Activated T-cell treated with anti-CD3 and anti-CD28 coated beads, Interleukin-2, amount 50 U/mL, for 24 hours (primary cell): ENCODE results near the gene WAC.

ENCODE experiments used
- DNase-seq: peaks from one replicate; pipeline ENCODE4 v3.0.0-alpha.2; 2020
- H3K27ac Mint-ChIP-seq: 2 replicates; pipeline ENCODE4 v1.8.0; 2020; ENCODE audit warnings: mild to moderate bottlenecking, mixed read lengths
- H3K27me3 Mint-ChIP-seq: 2 replicates; pipeline ENCODE4 v1.8.0; 2020; ENCODE audit warnings: mixed read lengths
- H3K36me3 Mint-ChIP-seq: 2 replicates; pipeline ENCODE4 v1.8.0; 2020; ENCODE audit warnings: low read depth, mixed read lengths
- H3K4me1 Mint-ChIP-seq: 2 replicates; pipeline ENCODE4 v1.8.0; 2020; ENCODE audit warnings: low read depth, mixed read lengths
- H3K4me3 Mint-ChIP-seq: 2 replicates; pipeline ENCODE4 v1.8.0; 2020; ENCODE audit warnings: mild to moderate bottlenecking, moderate library complexity, mixed read lengths
- H3K9me3 Mint-ChIP-seq: 2 replicates; pipeline ENCODE4 v1.8.0; 2020; ENCODE audit warnings: mixed read lengths

Gene WAC

DNA sequence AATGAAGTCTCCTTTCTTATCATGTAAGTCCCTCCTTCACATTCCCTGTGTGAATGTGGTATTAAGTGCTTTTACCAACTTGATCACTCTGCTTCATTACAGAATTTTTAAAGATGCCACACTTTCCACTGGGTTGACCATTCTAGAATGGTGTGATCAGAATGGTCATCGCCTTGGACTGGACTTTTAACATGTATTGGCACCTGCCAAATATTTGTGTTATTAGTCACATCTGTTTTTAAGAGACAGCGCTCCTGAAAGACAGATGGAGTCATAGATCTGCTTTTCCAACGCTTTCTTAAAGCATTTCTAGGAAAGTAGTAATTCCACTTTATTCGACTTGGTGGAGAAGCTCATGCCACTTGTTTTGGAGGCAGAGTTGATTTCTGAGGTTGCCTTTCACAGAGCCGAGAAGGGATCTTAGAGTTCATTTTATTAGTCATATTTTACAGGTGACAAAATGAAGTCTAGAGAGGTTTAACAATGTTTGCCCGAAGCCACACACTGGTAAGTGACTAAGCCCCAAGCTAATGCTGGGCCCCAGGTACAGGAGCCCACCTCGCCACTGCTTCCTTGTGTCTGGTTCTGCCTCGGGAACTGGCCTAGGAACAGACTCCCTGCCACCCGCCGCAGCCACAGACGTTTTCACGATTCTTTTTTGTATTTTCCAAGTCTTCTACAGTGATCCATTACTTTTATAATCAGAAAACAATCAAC is 134.0 kb downstream of the WAC start:
- H3K4me3 Mint-ChIP-seq, result no peak overlapping the region
- H3K36me3 Mint-ChIP-seq, result no peaks in the 10 kb centered on the region
- H3K4me1 Mint-ChIP-seq, result peaks cover 18% of the 10 kb centered on the region
- H3K9me3 Mint-ChIP-seq, result no peaks in the 10 kb centered on the region
- H3K27ac Mint-ChIP-seq, result no peak overlapping the region
- H3K27me3 Mint-ChIP-seq, result peaks cover 83% of the 10 kb centered on the region
- no peak for DNase-seq

- Mint-ChIP-seq H3K36me3 (no peaks in the 10 kb centered on the region), H3K4me1 (peaks cover 18% of the 10 kb centered on the region), H3K4me3 (peak overlapping the region; percentile 74), H3K27ac (no peak overlapping the region), H3K9me3 (no peaks in the 10 kb centered on the region), H3K27me3 (peaks cover 85% of the 10 kb centered on the region)
- DNase-seq, result peak; percentile 74
Observed at GRCh38 chr10:28668363-28669226, 135.7 kb downstream of the WAC start.

DNA sequence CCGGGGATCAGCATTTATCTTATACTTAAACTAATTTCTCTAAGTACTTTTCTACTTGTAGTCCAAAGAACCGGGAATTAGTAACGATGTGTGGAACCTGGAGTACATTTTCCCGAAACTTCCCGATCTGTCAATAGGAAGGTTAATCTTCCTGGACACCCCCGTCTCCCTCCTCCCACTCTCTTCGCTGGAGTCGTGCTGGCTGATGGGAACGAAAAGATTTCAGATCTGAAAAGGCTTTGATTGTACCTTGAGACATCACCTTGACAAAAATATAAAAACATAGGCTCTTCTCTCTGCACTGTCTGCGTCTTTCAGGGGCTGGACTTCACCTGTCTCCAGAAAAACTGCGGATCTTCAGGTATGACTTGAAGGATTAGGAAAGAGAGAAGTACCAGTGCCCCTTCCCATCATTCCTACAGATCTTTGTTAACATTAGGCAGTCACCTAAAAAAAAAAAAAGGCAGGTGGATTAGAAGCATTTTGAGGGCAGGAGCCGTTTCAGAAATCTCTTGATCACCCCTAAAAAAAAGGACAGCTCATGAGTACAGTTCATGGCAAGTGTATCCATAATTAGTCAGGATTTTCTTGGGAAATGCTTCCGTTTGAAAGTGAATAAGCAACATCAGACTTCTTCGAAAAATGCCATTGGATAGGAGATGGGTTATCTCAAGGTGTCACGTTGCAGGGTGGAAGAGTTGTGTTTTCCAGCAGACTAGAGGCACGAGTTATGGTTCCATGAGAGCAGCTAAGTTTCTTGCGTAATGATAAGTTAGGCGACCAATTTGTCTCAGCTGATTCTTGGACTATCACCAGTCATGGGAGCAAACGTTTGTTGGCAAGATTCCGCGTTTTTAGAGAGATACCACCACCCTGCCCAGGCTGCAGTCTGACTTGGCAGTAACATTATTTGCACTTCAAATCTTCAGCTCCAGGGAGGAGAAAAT is 136.6 kb downstream of the WAC start:
- Mint-ChIP-seq H3K27me3 (peaks cover 85% of the 10 kb centered on the region), H3K36me3 (no peaks in the 10 kb centered on the region), H3K27ac (no peak overlapping the region), H3K4me1 (peaks cover 14% of the 10 kb centered on the region), H3K4me3 (peak overlapping the region; percentile 73), H3K9me3 (no peaks in the 10 kb centered on the region)
- DNase-seq, result no peak
